Ovary (tissue), 9 donors: ENCODE data around the gene DNAAF2. TPM values are rescaled to one million over a fixed set of nuclear protein-coding genes. Genes with fewer than 3 reads are reported as not detected.
"Not testable (repeated sequence)": the region's sequence is repeated elsewhere in the genome, so short reads cannot be mapped to it uniquely, and the experiment has no call there.

Experiments
- DNase-seq, 5 donors: peaks; one replicate each; pipeline ENCODE4 v3.0.0-alpha.2; 2019 to 2020
- H3K27ac ChIP-seq, 2 donors: fragments of 200-600 bp; one replicate each; pipeline versions ENCODE4 v1.5.1 to v1.8.0; 2019 to 2022
- H3K27me3 ChIP-seq: fragments of 200-600 bp; one replicate; pipeline ENCODE4 v1.8.0; 2022
- H3K36me3 ChIP-seq: fragments of 200-600 bp; sonication (generic); one replicate; pipeline ENCODE4 v1.5.1; 2019
- H3K4me1 ChIP-seq: one replicate; pipeline ENCODE4 v1.8.1; 2013; ENCODE audit warnings: mild to moderate bottlenecking, moderate library complexity; ENCODE audit not compliant: insufficient read depth
- H3K4me3 ChIP-seq: fragments of 200-600 bp; sonication (generic); one replicate; pipeline ENCODE4 v1.5.1; 2017
- H3K9me3 ChIP-seq, 2 donors: fragments of 200-600 bp in 1 of 2; sonication (generic) in 1 of 2; one replicate each; pipeline versions ENCODE4 v1.5.1 to v1.8.1; 2013 to 2019; ENCODE audit warnings: mild to moderate bottlenecking in 1 of 2, moderate library complexity in 1 of 2
- EP300 ChIP-seq: sonication (generic); formaldehyde crosslinking; IDR thresholded peaks from one replicate; pipeline ENCODE4 v1.6.1; 2017; ENCODE audit warnings: antibody characterized with exemption
- POLR2A ChIP-seq: fragments of 450-650 bp; IDR thresholded peaks from one replicate; pipeline ENCODE4 v1.6.1; 2017; ENCODE audit warnings: antibody characterized with exemption, mild to moderate bottlenecking, moderate library complexity
- WGBS, 3 donors: extraction: QIAGEN DNeasy Blood & Tissue Kit in 1 of 3; methylation state at CpG; one replicate each; pipeline versions ENCODE4 v1.1.5 to v1.1.7; 2013 to 2017; 5-methylcytosine and 5-hydroxymethylcytosine counted together
- intact Hi-C, 4 donors: fragments of 100-400 bp; cut with DNase I; formaldehyde crosslinking; loops; one replicate each; pipeline versions ENCODE4 v1.11.0 to v1.15.1; 2022 to 2023
- polyA plus RNA-seq, 2 donors: library from polyadenylated mRNA; stranded (reverse); fragments of 200-250 nt in 1 of 2; fragments of 350-450 nt in 1 of 2; fragmentation: Illumina TruSeq in 1 of 2; extraction: RNeasy Lipid Tissue Mini Kit (QIAGEN cat#74804) in 1 of 2; gene quantifications; one replicate each; pipeline ENCODE4 v1.2.3, GENCODE V29; 2013 to 2014
- total RNA-seq, 7 donors: library from RNA; depleted of rRNA in 2 of 7; stranded (reverse); fragments of >200 nt in 2 of 7; fragmentation: NEBNext Ultra II Directional in 3 of 7; extraction: Animal tissue kit (Norgen Biotek cat#: 25700) in 3 of 7; gene quantifications; one replicate each; pipeline versions ENCODE4 v1.1.0 to v1.2.4, GENCODE V29; 2016 to 2023
- TF ChIP-seq, protein P1 (sequence below), 3 donors: fragments of 450-650 bp in 2 of 3; fragments of 200-600 bp in 1 of 3; IDR thresholded peaks; one replicate each; pipeline versions ENCODE4 v1.5.1 to v1.8.0; 2016 to 2022; ENCODE audit warnings: antibody characterized with exemption in 3 of 3, mild to moderate bottlenecking in 1 of 3
- donor health status: DM: no; HTN: no; CAD: no; lungs with moderate emphysema.
- donor health status: DM: no; HTN: no; CAD: no.
- donor health status: Bipolar disorder and iron deficiency.
- donor health status: DM: yes; HTN: yes; CAD: no.
- donor health status: DM: no; HTN: no; CAD: no.
- donor health status: DM: yes; HTN: yes; CAD: no.

DNAAF2 gene
- total and polyA plus RNA-seq, 9 donors = 3.3 to 19.3 (median 6.6) TPM

DNA sequence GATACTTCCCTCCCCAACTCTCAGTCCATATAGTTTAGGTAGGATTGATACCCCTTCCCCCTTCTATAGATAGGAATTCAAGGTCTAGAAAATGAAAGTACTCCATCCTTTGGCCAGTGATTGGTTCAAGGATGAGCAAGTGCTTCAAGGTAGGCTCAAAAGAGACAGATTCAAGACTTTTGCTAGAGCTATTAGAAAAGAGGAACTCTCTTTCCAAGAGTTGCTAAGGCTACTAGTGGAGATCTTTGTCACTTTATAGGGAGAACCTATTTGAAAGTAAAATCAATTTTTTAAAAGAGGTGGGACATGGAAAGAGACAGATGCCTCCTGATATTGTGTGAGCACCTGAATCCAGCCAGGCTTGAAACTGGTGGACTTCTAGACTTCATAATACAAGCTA, 35.4 kb upstream of the DNAAF2 start:
- Histone ChIP-seq H3K36me3 (no peaks in the 10 kb centered on the region), H3K27me3 (no peaks in the 10 kb centered on the region), H3K4me1 (no peaks in the 10 kb centered on the region), H3K4me3 (no peak overlapping the region), H3K27ac (no peak overlapping the region), H3K9me3 (no peaks in the 10 kb centered on the region)
- intact Hi-C loops = no loop called here
- DNase-seq = no peak
- TF ChIP-seq, protein P1, sequence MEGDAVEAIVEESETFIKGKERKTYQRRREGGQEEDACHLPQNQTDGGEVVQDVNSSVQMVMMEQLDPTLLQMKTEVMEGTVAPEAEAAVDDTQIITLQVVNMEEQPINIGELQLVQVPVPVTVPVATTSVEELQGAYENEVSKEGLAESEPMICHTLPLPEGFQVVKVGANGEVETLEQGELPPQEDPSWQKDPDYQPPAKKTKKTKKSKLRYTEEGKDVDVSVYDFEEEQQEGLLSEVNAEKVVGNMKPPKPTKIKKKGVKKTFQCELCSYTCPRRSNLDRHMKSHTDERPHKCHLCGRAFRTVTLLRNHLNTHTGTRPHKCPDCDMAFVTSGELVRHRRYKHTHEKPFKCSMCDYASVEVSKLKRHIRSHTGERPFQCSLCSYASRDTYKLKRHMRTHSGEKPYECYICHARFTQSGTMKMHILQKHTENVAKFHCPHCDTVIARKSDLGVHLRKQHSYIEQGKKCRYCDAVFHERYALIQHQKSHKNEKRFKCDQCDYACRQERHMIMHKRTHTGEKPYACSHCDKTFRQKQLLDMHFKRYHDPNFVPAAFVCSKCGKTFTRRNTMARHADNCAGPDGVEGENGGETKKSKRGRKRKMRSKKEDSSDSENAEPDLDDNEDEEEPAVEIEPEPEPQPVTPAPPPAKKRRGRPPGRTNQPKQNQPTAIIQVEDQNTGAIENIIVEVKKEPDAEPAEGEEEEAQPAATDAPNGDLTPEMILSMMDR (IDR thresholded peaks at IDR 0.05) = no peak
- no peak for TF ChIP-seq POLR2A
- TF ChIP-seq EP300 = no peak

DNA sequence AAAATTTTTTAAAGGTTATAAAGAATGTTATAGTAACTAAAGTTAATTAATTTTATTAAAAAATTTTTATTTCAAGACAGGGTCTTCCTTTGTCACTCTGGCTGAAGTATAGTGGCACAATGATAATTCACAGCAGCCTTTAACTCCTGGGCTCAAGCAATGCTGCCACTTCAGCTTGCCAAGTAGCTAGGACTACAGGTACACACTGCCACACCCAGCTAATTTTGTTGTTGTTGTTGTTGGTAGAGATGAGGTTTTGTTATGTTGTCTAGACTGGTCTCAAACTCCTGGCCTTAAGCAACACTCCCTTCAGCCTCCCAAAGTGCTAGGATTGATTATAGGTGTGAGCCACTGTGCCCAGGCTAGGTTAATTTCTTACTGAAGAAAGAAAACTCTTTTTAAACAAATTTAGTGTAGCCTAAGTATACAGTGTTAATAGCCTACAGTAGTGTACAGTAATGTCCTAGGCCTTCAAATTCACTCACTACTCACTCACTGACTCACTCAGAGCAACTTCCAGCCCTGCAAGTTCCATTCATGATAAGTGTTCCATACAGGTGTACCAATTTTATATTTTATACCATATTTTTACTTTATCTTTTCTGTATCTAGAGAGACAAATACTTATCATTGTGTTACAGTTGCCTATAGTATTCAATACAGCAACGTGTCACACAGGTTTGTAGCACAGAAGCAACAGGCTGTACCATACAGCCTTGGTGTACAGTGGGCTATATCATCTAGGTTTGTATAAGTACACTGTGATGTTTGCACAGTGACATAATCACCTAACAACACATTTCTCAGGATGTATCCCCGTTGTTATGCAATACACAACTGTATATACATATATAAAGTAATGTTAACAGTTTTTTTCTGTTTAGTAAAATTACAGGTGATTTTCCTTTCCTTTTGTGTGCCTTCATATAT, 24.7 kb upstream of the DNAAF2 start:
- Histone ChIP-seq H3K4me1 (no peaks in the 10 kb centered on the region), H3K27me3 (no peaks in the 10 kb centered on the region), H3K9me3 (no peaks in the 10 kb centered on the region), H3K36me3 (no peaks in the 10 kb centered on the region), H3K27ac (no peak overlapping the region), H3K4me3 (no peak overlapping the region)
- WGBS, 3 donors = 88 to 93% (median 90%) methylated on average over 2 of the region's 2 CpGs
- intact Hi-C loops = no loop called here
- no peak for DNase-seq
- TF ChIP-seq, protein P1 (IDR thresholded peaks at IDR 0.05) = no peak
- TF ChIP-seq EP300 (no peak), POLR2A (no peak)

DNA sequence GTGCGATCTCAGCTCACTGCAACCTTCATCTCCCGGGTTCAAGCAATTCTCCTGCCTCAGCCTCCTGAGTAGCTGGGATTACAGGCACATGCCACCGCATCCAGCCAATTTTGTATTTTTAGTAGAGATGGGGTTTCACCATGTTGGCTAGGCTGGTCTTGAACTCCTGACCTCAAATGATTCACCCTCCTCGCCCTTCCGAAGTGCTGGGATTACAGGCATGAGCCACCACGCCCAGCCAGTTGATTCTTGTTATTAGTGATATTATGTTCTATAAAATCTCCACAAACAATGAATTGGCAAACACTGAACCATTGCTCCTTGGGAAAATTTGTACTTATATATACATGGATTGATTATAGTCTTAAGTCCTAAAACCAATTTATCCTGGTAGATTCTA, 22.5 kb upstream of the DNAAF2 start:
- H3K36me3 ChIP-seq, H3K4me3 ChIP-seq, intact Hi-C loops, H3K4me1 ChIP-seq, H3K9me3 ChIP-seq, H3K27ac ChIP-seq, DNase-seq, H3K27me3 ChIP-seq: not testable (repeated sequence)
- 89 to 94% (median 93%) methylated on average over 6 of the region's 6 CpGs for WGBS, 3 donors

DNA sequence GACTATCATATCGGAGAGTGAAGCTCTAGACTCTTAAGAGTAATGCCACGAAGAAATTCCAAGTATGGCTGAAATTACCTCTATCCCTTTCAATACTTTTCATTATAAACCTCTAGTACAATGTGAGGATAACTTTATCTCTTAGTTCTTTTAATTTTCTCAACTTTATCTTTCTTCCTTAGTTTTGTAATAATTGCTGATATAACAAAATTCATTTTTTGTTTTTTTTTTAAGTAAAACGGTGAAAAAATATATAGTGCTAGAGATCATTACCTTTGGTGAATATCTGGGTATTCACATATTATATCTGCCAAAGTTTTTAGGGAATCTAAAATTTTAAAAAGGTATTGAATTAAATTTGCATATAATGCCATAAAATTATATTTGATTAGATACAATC, 19.5 kb upstream of the DNAAF2 start:
- Histone ChIP-seq H3K27ac (no peak overlapping the region), H3K9me3 (no peaks in the 10 kb centered on the region), H3K27me3 (no peaks in the 10 kb centered on the region), H3K36me3 (no peaks in the 10 kb centered on the region), H3K4me3 (no peak overlapping the region), H3K4me1 (no peaks in the 10 kb centered on the region)
- no peak for TF ChIP-seq POLR2A
- no peak for TF ChIP-seq EP300
- TF ChIP-seq, protein P1 (IDR thresholded peaks at IDR 0.05) = no peak
- no peak for DNase-seq
- intact Hi-C loops = no loop called here
- 93 to 95% (median 93%) methylated on average over 3 of the region's 3 CpGs for WGBS, 3 donors

DNA sequence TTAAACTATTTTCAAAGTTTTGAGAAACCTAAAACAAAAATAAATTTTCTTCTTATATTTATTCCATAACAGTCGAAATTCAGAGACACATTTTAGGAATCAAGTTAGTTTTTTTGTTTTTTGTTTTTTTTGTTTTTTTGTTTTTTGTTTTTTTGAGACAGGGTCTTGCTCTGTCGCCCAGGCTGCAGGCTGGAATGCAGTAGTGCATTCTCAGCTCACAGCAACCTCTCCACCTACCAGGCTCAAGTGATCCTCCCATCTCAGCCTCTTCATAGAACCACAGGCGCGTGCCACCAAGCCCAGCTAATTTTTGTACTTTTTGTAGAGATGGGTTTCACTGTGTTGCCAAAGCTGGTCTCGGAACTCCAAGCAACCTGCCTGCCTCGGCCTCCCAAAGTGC, 18.5 kb upstream of the DNAAF2 start:
- no peak overlapping the region for H3K4me3 ChIP-seq
- no peak for DNase-seq
- TF ChIP-seq, protein P1 (IDR thresholded peaks at IDR 0.05) = no peak
- TF ChIP-seq POLR2A (no peak), EP300 (no peak)
- WGBS, 3 donors = 94 to 96% (median 94%) methylated on average over 6 of the region's 6 CpGs
- H3K36me3 ChIP-seq = no peaks in the 10 kb centered on the region
- no peak overlapping the region for H3K27ac ChIP-seq
- intact Hi-C loops = no loop called here
- H3K9me3 ChIP-seq = no peaks in the 10 kb centered on the region
- no peaks in the 10 kb centered on the region for H3K4me1 ChIP-seq
- H3K27me3 ChIP-seq = no peaks in the 10 kb centered on the region
